ENCODE measurements around the gene METTL23.
"Not testable (repeated sequence)": the region's sequence is repeated elsewhere in the genome, so short reads cannot be mapped to it uniquely, and the experiment has no call there.

Gene METTL23

DNA sequence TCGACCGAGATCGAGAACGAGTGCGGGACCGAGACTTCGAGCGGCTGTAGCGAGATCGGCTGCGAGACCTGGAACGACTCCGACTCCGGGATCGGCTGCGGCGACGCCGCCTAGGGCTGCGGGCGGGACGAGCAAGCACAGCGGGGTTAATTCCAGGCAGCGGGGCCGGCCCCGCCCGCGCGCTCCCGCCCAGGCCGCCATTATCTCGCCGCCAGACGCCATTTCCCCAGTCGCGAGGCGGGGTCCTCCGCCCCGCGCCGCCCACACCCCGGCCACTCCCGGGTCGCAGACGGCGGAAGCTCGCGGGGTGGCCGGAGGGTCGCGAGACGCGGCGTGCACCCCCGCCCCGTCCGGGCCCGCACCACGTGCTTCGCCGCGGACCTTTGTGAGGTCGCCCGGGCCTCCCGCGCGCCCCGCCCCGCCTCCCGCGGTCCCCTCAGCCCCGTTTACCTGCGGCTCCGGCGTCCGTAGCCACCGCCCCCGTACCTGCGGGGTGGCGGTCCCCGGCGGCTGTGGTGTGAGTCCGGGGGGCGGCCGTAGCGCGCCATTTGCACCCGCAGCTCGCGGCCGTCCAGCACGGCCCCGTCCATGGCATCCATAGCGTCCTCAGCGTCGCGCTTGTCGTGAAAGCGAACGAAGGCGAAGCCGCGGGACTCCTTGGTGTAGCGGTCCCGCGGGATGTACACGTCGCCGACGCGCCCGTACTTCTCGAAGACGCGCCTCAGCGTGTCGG is 9.9 kb downstream of the METTL23 start:
- DNase-seq = peak; percentile 45

GRCh38 chr17:76737082-76737675 is 10.5 kb downstream of the METTL23 start, which contains the start of gene SRSF2:
SRSF2 (minus strand) TSS chr17:76737331; CDS start chr17:76737160, 171 bp downstream.
- DNase-seq = peak; percentile 99

GRCh38 chr17:76737676-76738467 is 11.2 kb downstream of the METTL23 start, which contains the start of gene MFSD11:
MFSD11 (plus strand) TSS chr17:76738119; CDS start chr17:76738353, 234 bp downstream.
- DNase-seq = peak; percentile 94

GRCh38 chr17:76738468-76738850 is 11.8 kb downstream of the METTL23 start:
- no peak for DNase-seq

GRCh38 chr17:76739568-76740115 is 13.0 kb downstream of the METTL23 start:
- not testable (repeated sequence) for DNase-seq

DNA sequence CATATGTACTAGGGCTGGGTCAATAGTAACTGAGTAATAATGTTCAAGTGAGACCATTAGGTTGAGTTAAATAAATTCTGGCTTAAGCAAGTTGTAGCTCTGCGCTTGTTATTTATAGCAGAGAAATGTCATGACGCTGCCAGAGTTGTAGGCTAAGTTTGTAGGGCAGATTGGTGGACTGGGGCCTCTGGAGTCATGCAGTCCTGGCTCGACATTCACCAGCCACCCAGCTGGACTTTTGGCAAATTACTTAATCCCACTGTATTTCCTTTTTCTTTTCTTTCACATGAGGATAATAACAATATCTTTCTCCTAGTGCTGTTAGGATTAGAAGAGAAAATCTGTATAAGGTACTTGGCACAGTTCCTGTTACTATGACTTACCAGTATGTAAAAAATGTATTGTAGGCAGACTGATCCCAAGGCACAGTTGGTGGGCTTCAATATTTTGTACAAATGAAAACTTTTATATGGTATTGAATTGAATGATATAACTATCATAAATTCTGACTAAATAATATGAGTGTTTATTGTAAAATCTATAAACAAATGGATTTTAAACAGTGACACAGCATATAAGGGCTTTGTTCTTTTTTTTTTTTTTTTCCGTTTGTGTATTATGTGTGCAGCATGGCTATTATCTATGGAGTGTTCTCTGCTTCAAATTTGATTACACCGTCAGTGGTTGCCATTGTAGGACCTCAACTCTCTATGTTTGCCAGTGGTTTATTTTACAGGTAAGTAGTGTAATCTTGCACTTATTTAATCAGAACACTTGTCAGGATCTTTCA is 13.9 kb downstream of the METTL23 start:
- DNase-seq = no peak

GRCh38 chr17:76742958-76743357 is 16.3 kb downstream of the METTL23 start:
- no peak for DNase-seq

GRCh38 chr17:76744747-76745146 is 18.1 kb downstream of the METTL23 start:
- DNase-seq = no peak

GRCh38 chr17:76745785-76746184 is 19.1 kb downstream of the METTL23 start:
- DNase-seq = not testable (repeated sequence)

GRCh38 chr17:76747716-76748363 is 21.2 kb downstream of the METTL23 start:
- no peak for DNase-seq

DNA sequence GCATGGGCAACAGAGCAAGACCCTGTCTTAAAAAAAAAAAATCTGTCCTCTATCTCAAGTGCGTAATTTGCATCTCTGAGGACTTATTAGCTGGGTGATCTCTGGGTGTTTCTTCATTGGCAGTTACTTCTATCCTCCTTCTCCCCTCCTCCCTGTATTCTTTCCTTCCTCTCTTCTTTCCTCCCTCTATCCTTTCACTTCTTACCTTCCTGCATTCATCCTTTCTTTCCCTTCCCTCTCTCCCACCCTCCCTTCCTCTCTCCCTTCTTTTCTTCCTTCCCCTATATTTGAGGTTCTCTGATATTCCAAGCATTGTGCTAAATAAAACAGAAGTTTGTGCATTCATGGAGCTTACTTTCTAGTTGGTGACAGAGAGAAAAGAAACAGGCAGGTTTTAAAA is 22.0 kb downstream of the METTL23 start:
- no peak for DNase-seq

- no peak for DNase-seq
Measured at GRCh38 chr17:76751416-76751993, 24.9 kb downstream of the METTL23 start.

DNA sequence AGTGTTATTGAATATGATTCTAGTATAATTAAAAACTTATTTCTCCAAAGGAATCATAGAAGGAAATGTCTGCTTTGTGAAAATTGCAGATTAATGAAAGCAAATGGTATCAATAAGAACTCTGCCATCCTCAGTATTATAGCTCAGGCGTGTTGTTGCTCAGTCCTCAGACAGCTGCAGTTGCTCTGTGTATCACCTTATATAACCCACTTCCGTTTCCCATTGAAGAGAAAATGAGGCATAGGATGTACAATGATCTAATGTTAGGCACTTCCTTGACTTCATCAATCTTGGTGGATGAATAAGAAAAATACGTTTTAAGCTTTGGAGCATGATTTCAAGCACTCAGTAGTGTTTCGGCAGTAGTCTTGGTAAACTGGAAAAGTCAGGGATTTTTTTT is 25.4 kb downstream of the METTL23 start:
- no peak for DNase-seq

GRCh38 chr17:76753061-76753961 is 26.7 kb downstream of the METTL23 start:
- no peak for DNase-seq

DNA sequence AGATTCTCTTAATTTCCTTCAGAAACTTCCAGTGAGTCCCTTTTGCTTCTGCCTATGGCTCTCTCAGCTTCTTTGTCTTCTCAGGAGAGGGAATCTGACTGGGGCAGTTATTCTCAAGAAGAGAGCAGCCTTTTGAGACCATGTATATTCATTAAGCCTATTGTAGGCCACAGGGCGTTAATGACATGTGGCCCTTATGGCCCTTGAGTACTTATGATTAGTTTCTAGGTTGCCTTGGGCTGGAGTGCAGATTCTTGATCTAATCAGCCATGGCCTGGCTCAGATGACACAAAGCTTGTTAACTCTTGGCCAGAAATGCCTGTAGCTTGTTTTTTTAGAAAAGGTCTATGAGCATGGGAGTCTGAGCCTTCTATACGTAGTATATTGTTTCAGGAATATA is 28.6 kb downstream of the METTL23 start:
- DNase-seq = no peak

DNA sequence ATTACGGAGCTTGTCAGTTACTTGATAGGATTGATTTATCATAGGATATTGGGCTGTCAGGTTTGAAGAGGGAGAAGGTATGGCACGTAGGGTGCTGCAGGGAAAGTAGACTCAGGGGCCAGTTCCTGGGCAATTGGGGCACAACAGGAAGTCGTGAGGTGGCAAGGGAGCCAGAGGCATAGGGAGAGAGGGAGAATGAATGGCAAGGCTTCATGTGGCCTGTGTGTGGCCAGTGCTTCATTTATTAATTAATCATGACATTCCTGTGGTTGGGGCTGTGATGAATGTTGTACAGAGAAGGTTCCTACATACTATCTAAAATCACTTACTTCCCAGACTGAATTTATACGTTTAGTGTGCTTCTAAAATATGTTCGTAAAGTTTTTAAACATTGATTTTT is 30.6 kb downstream of the METTL23 start:
- DNase-seq = no peak

GRCh38 chr17:76758570-76758969 is 31.9 kb downstream of the METTL23 start:
- no peak for DNase-seq

- no peak for DNase-seq
Measured at GRCh38 chr17:76772842-76773525, 46.3 kb downstream of the METTL23 start.

- no peak for DNase-seq
Measured at GRCh38 chr17:76775021-76775600, 48.5 kb downstream of the METTL23 start.
